SHP77 treated with DMSO at 0.1 percent for 48 hours (cell line): ENCODE results near the gene FHOD3.

Experiments
- DNase-seq: peaks from one replicate; lab custom pipeline; 2025; lab: John Stamatoyannopoulos, UW

Gene FHOD3

DNA sequence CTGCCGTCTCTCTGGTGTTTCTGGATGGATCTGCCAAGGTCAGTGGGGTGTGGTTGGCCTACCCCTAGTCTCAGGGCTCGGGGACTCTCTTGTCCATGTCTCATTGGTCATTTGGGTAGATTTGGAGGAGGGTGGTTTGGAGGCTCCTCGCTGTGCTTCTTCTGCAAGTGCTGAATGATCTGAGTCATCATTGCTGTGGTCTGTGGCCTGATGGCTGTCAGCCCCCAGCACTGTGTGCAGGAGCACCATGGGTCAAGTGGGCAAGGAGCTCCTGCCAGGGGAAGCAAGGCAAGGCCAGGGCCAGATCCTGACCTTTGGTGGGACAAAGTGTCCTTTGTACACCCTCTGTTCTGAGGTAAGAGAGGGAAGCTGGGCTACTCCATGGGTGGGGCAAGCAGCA is 221.8 kb downstream of the FHOD3 start:
- DNase-seq = no peak

DNA sequence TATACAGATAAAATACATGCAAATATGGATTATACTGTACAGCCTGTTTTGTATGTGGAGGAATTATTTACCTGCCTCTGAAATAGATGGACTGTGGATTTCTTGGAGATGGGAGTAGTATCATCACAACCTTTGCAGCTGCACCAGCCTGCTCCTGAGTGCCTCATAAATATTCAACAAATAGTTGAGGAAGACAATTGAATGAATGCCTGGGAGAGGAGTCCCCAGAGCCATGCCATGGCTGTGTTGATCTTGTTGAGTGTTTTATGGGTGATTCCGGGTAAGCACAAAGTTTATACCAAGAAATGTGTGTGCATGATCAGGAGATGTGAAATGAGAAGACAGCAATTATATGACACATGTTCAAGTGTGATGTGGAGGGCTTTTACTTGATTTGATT is 225.0 kb downstream of the FHOD3 start:
- no peak for DNase-seq

- DNase-seq = no peak
These were observed 228.4 kb downstream of the FHOD3 start for GRCh38 chr18:36525913-36526312.

- DNase-seq = no peak
These were observed 229.1 kb downstream of the FHOD3 start for GRCh38 chr18:36526611-36527010.

GRCh38 chr18:36527051-36527450 is 229.5 kb downstream of the FHOD3 start:
- DNase-seq = no peak

DNA sequence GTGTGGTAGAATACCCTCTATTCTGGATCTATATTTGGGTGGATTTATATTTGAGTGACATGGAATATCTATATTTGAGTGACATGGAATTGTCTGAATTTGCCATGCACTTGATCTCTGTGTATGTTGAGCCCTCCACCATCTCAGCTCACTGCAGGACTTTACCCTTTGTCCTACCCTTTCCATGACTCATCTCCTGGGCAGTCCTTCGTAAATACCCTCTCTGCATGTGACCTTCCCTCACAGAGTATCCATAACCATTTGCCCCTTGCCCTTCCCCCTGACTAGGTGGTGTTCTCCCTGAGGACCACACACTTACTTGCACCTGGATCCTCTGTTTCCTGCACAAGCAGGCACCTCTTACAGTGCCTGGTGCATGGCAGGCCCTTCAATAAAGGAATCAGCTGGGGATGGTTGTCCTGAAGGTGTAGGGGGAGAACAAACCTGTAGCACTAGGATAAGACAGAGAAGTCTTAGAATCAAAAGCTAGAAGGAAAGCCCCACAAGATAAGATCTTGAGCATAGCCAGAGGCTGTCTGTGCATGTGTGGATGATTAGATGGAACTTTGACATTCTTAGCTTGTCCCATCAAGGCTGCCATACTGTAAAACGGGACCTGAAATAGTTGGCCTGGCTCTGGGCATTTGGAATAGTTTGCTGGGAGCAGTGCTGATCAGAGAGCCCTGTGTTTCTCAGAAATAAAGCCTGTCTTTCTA is 230.4 kb downstream of the FHOD3 start:
- DNase-seq = no peak

DNA sequence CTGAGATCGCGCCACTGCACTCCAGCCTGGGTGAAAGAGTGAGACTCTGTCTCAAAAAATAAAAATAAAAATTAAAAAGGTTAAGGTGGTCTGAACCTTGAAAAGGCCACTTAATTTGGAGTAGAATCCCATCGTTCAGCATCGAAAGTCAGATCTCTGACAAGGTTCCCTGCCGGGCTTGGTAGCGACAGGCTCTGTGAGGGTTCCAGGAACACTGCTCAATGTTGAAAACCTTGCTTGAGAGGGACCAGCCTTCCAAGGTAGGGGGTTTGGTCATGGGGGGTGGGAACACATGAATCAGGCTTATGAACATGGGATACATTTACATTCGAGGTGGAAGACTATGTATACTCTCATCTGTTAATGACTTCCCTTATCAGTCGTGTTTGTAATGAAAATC is 232.2 kb downstream of the FHOD3 start:
- DNase-seq = no peak

GRCh38 chr18:36530676-36531405 is 233.3 kb downstream of the FHOD3 start:
- DNase-seq = no peak

GRCh38 chr18:36531636-36532035 is 234.1 kb downstream of the FHOD3 start:
- DNase-seq = no peak

DNA sequence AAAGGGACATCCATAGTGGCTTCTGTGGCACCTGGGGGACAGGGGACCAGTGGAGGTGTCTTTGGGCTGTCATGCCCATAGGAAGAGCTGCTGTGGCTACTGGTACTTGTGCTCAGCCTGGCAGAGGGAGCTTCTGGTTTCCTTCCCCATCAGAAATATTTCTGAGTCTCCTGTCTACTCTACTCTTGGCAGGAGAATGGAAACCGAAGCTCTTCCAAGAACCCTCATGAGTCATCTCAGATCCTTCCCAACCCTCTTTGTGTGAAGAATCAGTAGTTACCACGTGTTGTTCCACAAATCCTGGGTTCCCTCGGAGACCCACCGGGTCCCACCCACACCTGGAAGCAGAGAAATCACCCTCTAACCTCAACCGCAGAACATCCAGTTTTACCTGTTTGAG is 234.9 kb downstream of the FHOD3 start:
- DNase-seq = no peak

DNA sequence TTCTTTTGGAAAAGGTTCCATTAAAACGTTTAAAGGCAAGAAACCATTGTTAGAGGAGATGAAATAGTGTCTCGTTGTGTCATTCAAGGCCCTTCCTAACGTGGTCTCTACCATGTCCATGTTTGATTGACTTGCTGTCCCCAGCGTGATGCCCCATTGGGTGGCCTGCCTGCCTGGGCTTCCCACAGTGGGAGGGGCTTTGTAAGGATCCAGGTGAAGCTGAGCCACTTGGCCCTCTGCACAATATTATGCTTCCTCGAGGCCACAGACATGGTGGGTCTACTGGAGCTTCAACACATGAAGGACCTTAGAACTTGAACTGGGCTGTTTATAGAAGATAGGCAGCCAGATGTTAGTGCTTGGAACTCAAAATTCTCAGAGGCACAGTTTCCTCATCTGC is 235.3 kb downstream of the FHOD3 start:
- no peak for DNase-seq

DNA sequence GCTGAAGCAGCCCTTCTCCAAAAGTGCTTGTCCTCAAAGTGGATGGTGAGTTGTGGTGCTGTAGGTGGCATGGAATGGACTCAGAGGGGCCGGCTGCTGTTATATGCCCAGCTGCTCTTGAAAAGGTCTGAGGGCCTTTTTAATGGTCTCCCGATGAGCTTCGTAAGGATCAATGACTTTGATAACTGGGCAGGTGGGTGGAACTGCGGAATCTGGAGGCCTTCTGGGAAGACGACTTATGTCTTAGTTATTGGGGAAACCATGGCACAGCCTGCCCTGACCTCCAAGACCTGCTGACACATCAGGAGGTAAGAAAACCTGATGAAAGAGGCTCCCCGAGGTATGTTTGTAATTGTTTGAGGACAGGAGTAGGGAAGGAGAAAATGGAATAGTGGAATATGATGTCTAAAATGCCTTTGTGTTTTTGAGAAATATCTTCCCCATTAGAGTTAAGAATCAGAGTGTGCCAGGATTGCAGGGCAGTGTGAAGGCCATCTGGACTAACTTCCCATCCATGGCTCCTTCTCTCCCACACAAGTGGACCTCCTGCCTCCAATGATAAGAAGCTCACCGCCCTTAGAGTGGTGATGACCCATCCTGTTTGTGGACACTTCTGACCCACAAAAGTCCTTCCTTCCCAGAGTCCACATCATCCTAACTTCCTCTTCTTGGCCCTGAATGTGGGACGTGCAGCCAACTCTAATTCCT is 236.1 kb downstream of the FHOD3 start:
- no peak for DNase-seq

DNA sequence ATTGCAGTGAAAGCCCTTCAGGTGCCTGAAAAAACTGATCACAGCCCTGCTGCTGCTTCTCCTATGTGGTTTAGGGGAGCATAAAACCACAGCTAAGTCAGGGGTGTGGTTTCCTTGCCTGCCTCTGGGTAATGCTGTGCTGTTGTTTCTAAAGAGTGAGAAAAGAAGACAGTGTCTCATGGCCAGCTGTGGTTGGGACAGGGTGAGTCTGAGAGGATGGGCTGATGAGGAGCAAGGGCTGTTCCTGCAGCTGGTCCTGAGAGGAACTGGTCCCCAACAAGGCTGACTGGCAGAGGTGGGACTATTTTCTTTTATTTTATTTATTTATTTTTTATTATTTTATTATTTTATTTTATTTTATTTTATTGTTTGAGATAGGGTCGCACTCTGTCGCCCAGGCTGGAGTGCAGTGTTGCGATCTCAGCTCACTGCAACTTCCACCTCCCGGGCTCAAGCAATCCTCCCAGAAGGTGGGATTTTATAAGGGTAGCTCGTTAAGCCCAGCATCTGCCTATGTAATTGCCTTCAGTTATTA is 236.7 kb downstream of the FHOD3 start:
- no peak for DNase-seq

DNA sequence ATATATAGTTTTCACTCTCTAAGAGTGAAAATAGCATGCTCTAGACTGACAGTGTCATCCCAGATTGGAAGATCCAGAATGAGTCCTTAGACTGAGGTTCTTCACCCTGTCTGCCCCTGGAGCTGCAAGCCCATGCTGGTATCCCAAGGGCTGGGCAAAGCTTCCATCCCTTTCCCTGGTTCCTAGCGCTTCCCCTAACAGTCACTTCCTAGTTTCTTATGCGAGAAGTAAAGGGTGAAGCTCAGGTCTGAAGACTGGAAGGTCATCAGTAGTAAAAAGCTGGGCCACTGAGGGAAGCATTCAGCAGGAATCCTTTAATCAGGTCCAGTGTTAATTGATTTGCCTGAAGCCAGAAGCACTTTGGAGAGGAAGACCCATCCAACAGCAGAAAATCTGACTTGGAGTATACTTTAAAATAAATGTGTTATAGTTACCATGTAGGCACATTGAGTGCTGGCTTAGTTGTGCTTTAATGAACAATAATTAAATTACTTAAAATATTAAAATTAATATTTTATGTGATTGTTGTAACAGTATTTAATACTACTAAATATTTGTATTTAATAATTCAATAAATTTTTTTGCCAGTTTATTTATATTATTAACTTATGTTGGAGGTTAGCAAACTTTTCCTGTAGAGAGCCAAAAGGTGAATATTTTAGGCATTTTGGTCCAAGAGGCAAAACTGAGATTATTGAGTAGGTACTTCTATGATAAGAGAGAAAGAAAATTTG is 237.9 kb downstream of the FHOD3 start:
- DNase-seq = no peak

- DNase-seq = no peak
These were observed 238.9 kb downstream of the FHOD3 start for GRCh38 chr18:36536426-36536825.

DNA sequence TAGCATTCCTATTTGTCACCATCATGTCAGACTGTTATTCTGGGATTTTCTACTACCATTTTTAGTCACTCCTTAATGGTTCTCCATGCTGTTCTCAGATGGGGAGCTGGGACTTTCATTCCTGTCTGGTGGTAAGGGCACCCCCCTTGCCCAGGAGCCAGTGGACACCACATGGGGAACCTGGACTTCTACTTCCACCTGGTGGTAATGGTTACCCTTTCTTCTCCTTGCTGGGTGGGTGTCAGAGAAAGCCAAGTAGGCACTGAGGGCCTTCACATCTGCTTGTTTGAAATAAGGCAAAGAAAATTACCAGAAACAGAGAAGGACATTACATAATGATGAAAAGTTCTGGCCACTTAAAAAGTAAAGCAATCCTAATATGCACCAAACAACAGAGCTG is 239.8 kb downstream of the FHOD3 start:
- no peak for DNase-seq

DNA sequence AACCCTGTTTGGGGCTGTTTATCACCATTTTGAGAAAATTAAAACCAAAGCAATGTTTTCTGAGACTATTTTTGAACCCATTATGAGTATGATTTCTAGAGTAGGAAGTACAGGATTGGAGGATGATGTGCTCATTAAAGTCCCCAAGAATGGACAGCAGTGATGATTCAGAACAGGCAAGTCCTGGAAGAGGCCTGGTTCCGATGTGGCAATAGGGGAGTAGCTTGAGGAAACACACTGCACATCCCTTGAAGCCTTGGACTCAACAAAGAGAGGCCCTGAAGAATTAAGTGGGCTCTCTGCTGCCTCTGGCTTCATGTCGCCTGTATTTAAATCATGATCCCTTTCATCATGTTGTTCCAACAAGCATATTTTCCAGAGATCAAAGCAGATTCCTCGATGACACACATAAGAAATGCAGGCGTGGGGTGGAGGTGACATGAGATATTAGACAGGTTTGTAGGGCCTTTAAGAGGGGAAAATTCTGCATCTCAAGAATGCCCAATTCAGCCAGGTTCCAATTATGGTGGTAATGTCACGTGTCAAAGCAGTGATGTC is 242.2 kb downstream of the FHOD3 start:
- DNase-seq = no peak

DNA sequence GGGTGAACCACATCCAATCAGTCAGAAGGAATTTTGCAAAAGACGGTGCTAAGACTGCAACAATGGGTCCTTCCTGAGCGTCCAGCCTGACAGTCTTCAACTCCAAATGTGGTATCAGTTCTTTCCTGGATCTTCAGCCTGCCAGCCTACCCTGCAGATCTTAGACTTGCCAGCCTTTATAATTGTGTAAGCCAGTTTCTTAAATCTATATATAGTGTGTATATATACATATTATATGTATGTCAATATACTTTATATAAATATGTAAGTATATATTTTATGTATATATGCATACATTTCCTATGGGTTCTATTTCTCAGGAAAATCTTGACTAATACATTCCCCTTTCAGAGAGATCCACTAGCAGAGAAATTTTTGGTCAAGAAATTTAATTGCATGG is 245.5 kb downstream of the FHOD3 start:
- DNase-seq = no peak

GRCh38 chr18:36543991-36544725 is 246.6 kb downstream of the FHOD3 start:
- no peak for DNase-seq

- no peak for DNase-seq
These were observed 248.4 kb downstream of the FHOD3 start for GRCh38 chr18:36545821-36546427.

DNA sequence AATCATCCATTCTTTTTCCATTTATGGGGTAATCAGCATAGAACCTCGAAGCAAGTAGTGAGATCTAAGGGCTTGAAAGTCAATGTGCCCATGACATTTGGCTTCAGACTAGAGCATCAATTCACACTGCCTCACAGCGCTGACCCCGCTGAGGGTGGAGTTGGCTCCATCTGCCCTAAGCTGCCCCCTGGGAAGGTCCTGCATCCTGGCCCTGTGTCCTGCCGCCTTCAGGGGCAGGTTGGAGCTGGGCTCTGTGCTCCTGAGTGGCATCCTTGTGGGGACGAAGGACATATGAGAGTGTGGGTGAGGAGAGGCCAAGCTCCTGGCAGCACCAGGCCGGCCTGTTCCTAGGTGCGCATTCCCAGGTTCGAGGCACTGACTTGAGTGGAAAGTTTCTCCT is 249.4 kb downstream of the FHOD3 start:
- no peak for DNase-seq
